Measurements from ENCODE around the gene ZNF680.

ZNF680 gene

GRCh38 chr7:64521409-64521984 lies 41.4 kb downstream of the ZNF680 start:
- Histone ChIP-seq H3K36me3 (ENCODE audit: control insufficient read depth in 5 of 5, insufficient read depth in 5 of 5, low read length in 5 of 5) (peaks cover 9 to 66% (median 19%) of the 10 kb centered on the region in 5 donors), H3K9ac (ENCODE audit: low read length in 5 of 5) (no peak overlapping the region), H3K27me3 (ENCODE audit: control insufficient read depth in 5 of 5, insufficient read depth in 4 of 5, low read length in 5 of 5) (no peaks in the 10 kb centered on the region), H3K4me3 (ENCODE audit: low read depth in 1 of 5, low read length in 5 of 5) (peak overlapping the region in 4 of 5 donors; percentile 15 to 56 (median 38)), H3K9me3 (ENCODE audit: control insufficient read depth in 5 of 5, low read length in 5 of 5) (peaks cover 33 to 83% (median 59%) of the 10 kb centered on the region in 5 donors), H3K4me1 (ENCODE audit: control insufficient read depth in 5 of 5, insufficient read depth in 5 of 5, low read length in 5 of 5) (no peaks in the 10 kb centered on the region), H3K27ac (ENCODE audit: low read depth, low read length) (no peak overlapping the region)

GRCh38 chr7:64516451-64516850 lies 46.4 kb downstream of the ZNF680 start:
- Histone ChIP-seq H3K27ac (ENCODE audit: low read depth, low read length) (no peak overlapping the region), H3K27me3 (ENCODE audit: control insufficient read depth in 5 of 5, insufficient read depth in 4 of 5, low read length in 5 of 5) (no peaks in the 10 kb centered on the region), H3K9me3 (ENCODE audit: control insufficient read depth in 5 of 5, low read length in 5 of 5) (peaks cover 32 to 52% (median 49%) of the 10 kb centered on the region in 5 donors)

GRCh38 chr7:64515781-64516180 lies 47.1 kb downstream of the ZNF680 start:
- no peaks in the 10 kb centered on the region for H3K4me1 ChIP-seq (ENCODE audit: control insufficient read depth in 5 of 5, insufficient read depth in 5 of 5, low read length in 5 of 5)
- H3K36me3 ChIP-seq (ENCODE audit: control insufficient read depth in 5 of 5, insufficient read depth in 5 of 5, low read length in 5 of 5), result peaks cover 0 to 32% (median 0%) of the 10 kb centered on the region in 5 donors
- H3K27me3 ChIP-seq (ENCODE audit: control insufficient read depth in 5 of 5, insufficient read depth in 4 of 5, low read length in 5 of 5), result no peaks in the 10 kb centered on the region
- H3K27ac ChIP-seq (ENCODE audit: low read depth, low read length), result no peak overlapping the region
- no peak overlapping the region for H3K9ac ChIP-seq (ENCODE audit: low read length in 5 of 5)
- peaks cover 25 to 52% (median 44%) of the 10 kb centered on the region in 5 donors for H3K9me3 ChIP-seq (ENCODE audit: control insufficient read depth in 5 of 5, low read length in 5 of 5)
- H3K4me3 ChIP-seq (ENCODE audit: low read depth in 1 of 5, low read length in 5 of 5), result peak overlapping the region in 3 of 5 donors; percentile 1 to 51 (median 40)

More at GRCh38 chr7:64516451-64516850, 46.4 kb downstream of the ZNF680 start:
- Histone ChIP-seq H3K36me3 (ENCODE audit: control insufficient read depth in 5 of 5, insufficient read depth in 5 of 5, low read length in 5 of 5) (peaks cover 3 to 35% (median 6%) of the 10 kb centered on the region in 5 donors), H3K9ac (ENCODE audit: low read length in 5 of 5) (no peak overlapping the region), H3K4me1 (ENCODE audit: control insufficient read depth in 5 of 5, insufficient read depth in 5 of 5, low read length in 5 of 5) (no peaks in the 10 kb centered on the region), H3K4me3 (ENCODE audit: low read depth in 1 of 5, low read length in 5 of 5) (peak overlapping the region in 1 of 5 donors; percentile 51)

GRCh38 chr7:64515330-64515729 lies 47.5 kb downstream of the ZNF680 start:
- H3K4me3 ChIP-seq (ENCODE audit: low read depth in 1 of 5, low read length in 5 of 5), result peak overlapping the region in 2 of 5 donors; percentile 1 to 51
- no peaks in the 10 kb centered on the region for H3K27me3 ChIP-seq (ENCODE audit: control insufficient read depth in 5 of 5, insufficient read depth in 4 of 5, low read length in 5 of 5)
- peaks cover 23 to 48% (median 40%) of the 10 kb centered on the region in 5 donors for H3K9me3 ChIP-seq (ENCODE audit: control insufficient read depth in 5 of 5, low read length in 5 of 5)
- no peaks in the 10 kb centered on the region for H3K4me1 ChIP-seq (ENCODE audit: control insufficient read depth in 5 of 5, insufficient read depth in 5 of 5, low read length in 5 of 5)
- no peak overlapping the region for H3K27ac ChIP-seq (ENCODE audit: low read depth, low read length)
- peaks cover 0 to 27% (median 0%) of the 10 kb centered on the region in 5 donors for H3K36me3 ChIP-seq (ENCODE audit: control insufficient read depth in 5 of 5, insufficient read depth in 5 of 5, low read length in 5 of 5)
- no peak overlapping the region for H3K9ac ChIP-seq (ENCODE audit: low read length in 5 of 5)

- Histone ChIP-seq H3K9ac (ENCODE audit: low read length in 5 of 5) (no peak overlapping the region), H3K4me3 (ENCODE audit: low read depth in 1 of 5, low read length in 5 of 5) (peak overlapping the region in 4 of 5 donors; percentile 1 to 45 (median 42)), H3K36me3 (ENCODE audit: control insufficient read depth in 5 of 5, insufficient read depth in 5 of 5, low read length in 5 of 5) (peaks cover 0 to 31% (median 0%) of the 10 kb centered on the region in 5 donors), H3K4me1 (ENCODE audit: control insufficient read depth in 5 of 5, insufficient read depth in 5 of 5, low read length in 5 of 5) (no peaks in the 10 kb centered on the region), H3K27ac (ENCODE audit: low read depth, low read length) (no peak overlapping the region), H3K27me3 (ENCODE audit: control insufficient read depth in 5 of 5, insufficient read depth in 4 of 5, low read length in 5 of 5) (no peaks in the 10 kb centered on the region), H3K9me3 (ENCODE audit: control insufficient read depth in 5 of 5, low read length in 5 of 5) (peaks cover 21 to 48% (median 24%) of the 10 kb centered on the region in 5 donors)
Observed at GRCh38 chr7:64509583-64509982, 53.3 kb downstream of the ZNF680 start.

GRCh38 chr7:64504581-64505120 lies 58.2 kb downstream of the ZNF680 start:
- peaks cover 0 to 22% (median 0%) of the 10 kb centered on the region in 5 donors for H3K36me3 ChIP-seq (ENCODE audit: control insufficient read depth in 5 of 5, insufficient read depth in 5 of 5, low read length in 5 of 5)
- H3K9me3 ChIP-seq (ENCODE audit: control insufficient read depth in 5 of 5, low read length in 5 of 5), result peaks cover 31 to 80% (median 45%) of the 10 kb centered on the region in 5 donors
- H3K4me3 ChIP-seq (ENCODE audit: low read depth in 1 of 5, low read length in 5 of 5), result peak overlapping the region in 2 of 5 donors; percentile 21 to 36
- no peak overlapping the region for H3K27ac ChIP-seq (ENCODE audit: low read depth, low read length)
- H3K4me1 ChIP-seq (ENCODE audit: control insufficient read depth in 5 of 5, insufficient read depth in 5 of 5, low read length in 5 of 5), result no peaks in the 10 kb centered on the region
- H3K9ac ChIP-seq (ENCODE audit: low read length in 5 of 5), result no peak overlapping the region
- H3K27me3 ChIP-seq (ENCODE audit: control insufficient read depth in 5 of 5, insufficient read depth in 4 of 5, low read length in 5 of 5), result no peaks in the 10 kb centered on the region

- Histone ChIP-seq H3K4me3 (ENCODE audit: low read depth in 1 of 5, low read length in 5 of 5) (no peak overlapping the region), H3K9me3 (ENCODE audit: control insufficient read depth in 5 of 5, low read length in 5 of 5) (peaks cover 15 to 65% (median 33%) of the 10 kb centered on the region in 5 donors), H3K27me3 (ENCODE audit: control insufficient read depth in 5 of 5, insufficient read depth in 4 of 5, low read length in 5 of 5) (no peaks in the 10 kb centered on the region), H3K36me3 (ENCODE audit: control insufficient read depth in 5 of 5, insufficient read depth in 5 of 5, low read length in 5 of 5) (no peaks in the 10 kb centered on the region), H3K27ac (ENCODE audit: low read depth, low read length) (no peak overlapping the region), H3K9ac (ENCODE audit: low read length in 5 of 5) (no peak overlapping the region), H3K4me1 (ENCODE audit: control insufficient read depth in 5 of 5, insufficient read depth in 5 of 5, low read length in 5 of 5) (no peaks in the 10 kb centered on the region)
Observed at GRCh38 chr7:64498270-64498669, 64.6 kb downstream of the ZNF680 start.

GRCh38 chr7:64494912-64495461 lies 67.9 kb downstream of the ZNF680 start:
- Histone ChIP-seq H3K36me3 (ENCODE audit: control insufficient read depth in 5 of 5, insufficient read depth in 5 of 5, low read length in 5 of 5) (no peaks in the 10 kb centered on the region), H3K9ac (ENCODE audit: low read length in 5 of 5) (no peak overlapping the region), H3K4me3 (ENCODE audit: low read depth in 1 of 5, low read length in 5 of 5) (peak overlapping the region in 4 of 5 donors; percentile 14 to 39 (median 26)), H3K27me3 (ENCODE audit: control insufficient read depth in 5 of 5, insufficient read depth in 4 of 5, low read length in 5 of 5) (no peaks in the 10 kb centered on the region), H3K9me3 (ENCODE audit: control insufficient read depth in 5 of 5, low read length in 5 of 5) (peaks cover 4 to 39% (median 17%) of the 10 kb centered on the region in 5 donors), H3K27ac (ENCODE audit: low read depth, low read length) (no peak overlapping the region), H3K4me1 (ENCODE audit: control insufficient read depth in 5 of 5, insufficient read depth in 5 of 5, low read length in 5 of 5) (no peaks in the 10 kb centered on the region)

- Histone ChIP-seq H3K4me1 (ENCODE audit: control insufficient read depth in 5 of 5, insufficient read depth in 5 of 5, low read length in 5 of 5) (no peaks in the 10 kb centered on the region), H3K36me3 (ENCODE audit: control insufficient read depth in 5 of 5, insufficient read depth in 5 of 5, low read length in 5 of 5) (no peaks in the 10 kb centered on the region), H3K27ac (ENCODE audit: low read depth, low read length) (no peak overlapping the region), H3K9me3 (ENCODE audit: control insufficient read depth in 5 of 5, low read length in 5 of 5) (peaks cover 0 to 9% (median 3%) of the 10 kb centered on the region in 5 donors), H3K4me3 (ENCODE audit: low read depth in 1 of 5, low read length in 5 of 5) (no peak overlapping the region), H3K27me3 (ENCODE audit: control insufficient read depth in 5 of 5, insufficient read depth in 4 of 5, low read length in 5 of 5) (no peaks in the 10 kb centered on the region), H3K9ac (ENCODE audit: low read length in 5 of 5) (no peak overlapping the region)
Observed at GRCh38 chr7:64485623-64486022, 77.2 kb downstream of the ZNF680 start.

Measured in subcutaneous abdominal adipose tissue (tissue), 5 donors.